GM19193 (cell line): ENCODE data around the gene ZFP57.

Experiments used
- POLR2A ChIP-seq: IDR thresholded peaks from 4 replicates; pipeline ENCODE4 v1.6.1; 2011; ENCODE audit not compliant: insufficient read depth, insufficient read length; ENCODE audit errors: extremely low read depth

ZFP57 gene

GRCh38 chr6:29641430-29642148 is 39.4 kb downstream of the ZFP57 start:
- TF ChIP-seq POLR2A = no peak

DNA sequence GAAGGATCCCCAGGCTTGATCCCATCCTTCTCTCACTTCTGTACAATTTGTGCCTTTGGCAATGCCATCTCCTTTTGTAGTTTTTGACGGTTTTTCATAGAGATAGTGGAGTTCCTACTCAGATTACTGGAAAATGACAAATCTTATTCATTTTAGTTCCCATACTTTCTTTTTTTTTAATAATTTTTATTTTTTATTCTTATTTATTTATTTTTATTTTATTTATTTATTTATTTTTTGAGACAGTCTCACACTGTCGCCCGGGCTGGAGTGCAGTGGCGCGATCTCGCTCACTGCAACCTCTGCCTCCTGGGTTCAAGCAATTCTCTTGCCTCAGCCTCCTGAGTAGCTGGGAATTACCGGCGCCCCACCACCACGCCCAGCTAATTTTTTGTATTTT is 43.7 kb downstream of the ZFP57 start:
- no peak for TF ChIP-seq POLR2A

DNA sequence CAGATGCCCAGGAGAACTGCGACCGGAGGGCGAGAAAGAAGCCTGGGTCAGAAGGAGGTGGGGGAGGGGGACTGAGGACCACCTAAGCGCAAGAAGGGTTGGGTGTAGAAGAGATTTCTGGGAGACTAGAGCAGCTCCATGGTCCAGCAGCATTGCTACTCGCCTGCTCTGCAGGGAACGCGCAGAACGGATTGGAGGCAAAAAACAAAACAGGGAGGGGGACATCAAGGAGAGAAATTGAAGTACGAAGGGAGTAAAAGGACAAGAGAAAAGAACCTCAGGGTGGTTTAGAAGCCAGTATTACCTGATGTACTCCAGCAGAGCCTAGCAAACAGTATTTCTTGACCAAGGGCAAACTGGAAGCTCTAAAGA is 47.4 kb downstream of the ZFP57 start:
- TF ChIP-seq POLR2A = no peak

- TF ChIP-seq POLR2A = no peak
Measured at GRCh38 chr6:29632789-29633533, 48.0 kb downstream of the ZFP57 start, which contains the start of gene GABBR1. Gene GABBR1, minus strand, starts transcription at chr6:29633183. Its CDS starts 798 bp downstream, at chr6:29632385.

DNA sequence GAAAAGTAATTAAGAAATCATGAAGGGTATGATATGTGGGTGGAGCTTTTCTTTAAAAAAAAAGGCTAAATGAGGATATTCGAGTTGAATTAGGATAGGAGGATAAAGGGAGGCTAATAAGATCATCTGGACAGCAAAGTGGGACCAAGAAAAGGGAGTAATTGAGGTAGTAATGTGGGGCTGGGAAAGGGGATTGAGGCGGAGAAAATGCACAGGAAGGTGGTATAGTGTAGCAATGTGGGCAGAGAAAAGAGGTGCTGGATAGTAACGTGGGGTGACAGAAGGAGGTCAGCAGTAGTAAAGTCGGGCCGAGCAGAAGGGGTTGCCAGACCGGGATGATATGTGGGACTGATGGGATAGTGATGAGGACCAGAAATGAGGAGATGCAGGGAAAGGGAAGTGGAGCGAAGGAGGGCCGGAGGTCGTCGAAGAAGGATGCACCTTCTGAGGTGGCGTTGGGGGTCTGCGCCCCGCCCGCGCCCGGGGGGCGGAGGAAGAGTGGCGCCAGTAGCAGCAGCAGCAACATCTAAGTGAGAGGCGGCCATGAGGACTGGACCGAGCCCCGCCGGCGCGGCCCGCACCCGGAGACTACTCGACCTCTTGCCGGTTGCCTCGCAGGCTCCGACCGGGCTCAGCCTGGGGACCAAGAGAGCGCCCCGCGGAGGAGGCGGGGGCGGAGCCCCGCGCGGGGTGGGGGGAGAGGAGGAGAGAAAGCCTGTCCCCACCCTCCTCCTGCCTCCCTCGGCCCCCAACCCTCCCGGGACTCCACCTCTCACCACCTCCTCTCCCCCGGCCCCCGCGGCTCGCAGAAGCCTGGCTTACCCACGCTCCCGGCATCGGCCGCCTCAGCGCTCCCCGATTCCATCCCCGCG is 48.9 kb downstream of the ZFP57 start:
- no peak for TF ChIP-seq POLR2A

GRCh38 chr6:29631209-29631810 is 49.6 kb downstream of the ZFP57 start:
- no peak for TF ChIP-seq POLR2A

DNA sequence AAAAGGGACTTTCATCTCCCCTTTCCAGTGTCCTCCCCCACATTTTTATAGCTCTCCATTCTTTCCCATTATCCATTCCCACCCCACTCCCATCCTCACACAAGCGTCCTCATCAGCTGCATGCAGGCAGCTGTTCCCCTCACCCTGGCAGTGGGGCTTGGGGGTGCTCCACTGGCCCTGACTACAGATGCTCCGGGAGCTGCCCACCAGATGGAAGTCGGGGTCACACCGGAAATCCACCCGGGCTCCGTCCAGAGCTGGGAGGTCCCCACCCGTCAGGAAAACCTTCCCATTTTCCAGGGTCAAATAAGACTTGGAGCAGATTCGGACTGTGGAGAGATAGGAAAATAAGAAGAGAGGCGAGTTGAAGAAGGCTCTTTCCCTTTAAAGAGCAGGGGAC is 50.6 kb downstream of the ZFP57 start:
- TF ChIP-seq POLR2A = no peak

- TF ChIP-seq POLR2A = no peak
Measured at GRCh38 chr6:29629571-29629970, 51.4 kb downstream of the ZFP57 start.

- TF ChIP-seq POLR2A = no peak
Measured at GRCh38 chr6:29628419-29629281, 52.3 kb downstream of the ZFP57 start.

DNA sequence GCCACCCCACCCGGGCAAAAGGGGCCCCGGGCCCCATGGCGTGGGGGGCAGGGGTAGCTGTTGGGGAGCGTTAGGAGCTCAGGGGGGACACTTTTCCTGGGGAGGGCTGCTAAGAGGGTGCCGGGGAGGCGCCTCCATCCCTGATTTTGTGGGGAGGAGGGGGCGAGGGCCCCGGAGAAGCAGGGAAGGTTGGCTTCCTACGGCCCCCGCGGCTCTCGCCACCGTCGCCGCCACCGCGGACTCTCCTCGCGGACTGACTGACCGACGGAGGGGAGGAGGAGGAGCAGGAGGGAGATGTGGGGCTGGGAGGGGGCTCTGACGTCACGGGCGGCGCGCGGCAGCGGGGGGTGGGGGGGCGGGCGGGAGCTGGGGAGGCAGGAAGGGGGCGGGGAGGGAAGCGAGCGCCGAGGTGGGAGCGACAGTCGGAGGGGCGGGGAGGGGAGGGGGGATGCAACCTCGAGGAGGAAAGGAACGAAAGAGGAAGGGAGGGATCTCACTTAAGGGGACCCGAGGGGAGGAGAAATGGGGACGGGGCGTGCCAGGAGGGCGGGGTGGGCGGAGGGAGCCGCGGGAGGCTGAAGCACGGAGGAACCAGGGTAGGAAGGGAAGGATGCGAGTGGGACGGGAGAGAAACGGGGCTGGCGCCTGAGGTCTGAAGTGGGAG is 53.1 kb downstream of the ZFP57 start:
- TF ChIP-seq POLR2A = no peak

DNA sequence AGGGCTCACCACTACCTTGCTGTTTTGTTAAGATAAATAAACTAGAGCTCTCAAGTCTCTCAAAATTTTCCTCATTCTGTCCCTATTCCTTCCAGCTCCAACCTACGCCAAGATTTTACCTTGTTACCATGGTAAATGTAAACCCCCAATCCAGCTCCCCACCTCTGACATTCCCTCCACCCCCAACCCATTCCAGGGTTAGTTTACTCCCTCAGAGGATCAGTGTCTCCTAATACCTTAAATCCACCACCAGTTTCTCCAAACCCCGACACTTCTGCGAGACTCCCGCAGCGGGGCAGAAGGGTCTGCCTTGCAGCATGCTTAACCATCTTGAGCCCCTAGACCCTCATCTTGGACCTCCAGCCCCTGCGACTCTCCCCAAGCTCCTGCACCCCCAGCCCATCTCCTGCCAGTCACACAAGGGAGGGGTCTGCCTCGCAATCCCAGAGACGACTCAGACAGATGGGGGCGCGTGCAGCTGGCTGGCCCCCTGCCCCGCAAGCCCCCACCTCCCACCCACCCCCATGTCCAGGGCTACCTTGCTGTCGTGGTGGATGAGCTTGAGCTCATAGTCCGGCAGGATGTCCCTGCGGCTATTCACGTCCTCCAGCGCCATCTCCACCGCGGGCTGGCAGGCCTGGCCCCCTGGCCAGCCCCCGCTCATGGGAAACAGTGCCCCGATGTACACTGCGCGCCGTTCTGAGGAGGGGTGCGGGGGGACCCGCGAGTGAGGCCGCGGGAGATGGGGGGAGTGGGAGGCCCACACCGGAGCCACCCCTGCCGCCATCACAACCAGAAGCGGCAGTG is 53.8 kb downstream of the ZFP57 start:
- no peak for TF ChIP-seq POLR2A

DNA sequence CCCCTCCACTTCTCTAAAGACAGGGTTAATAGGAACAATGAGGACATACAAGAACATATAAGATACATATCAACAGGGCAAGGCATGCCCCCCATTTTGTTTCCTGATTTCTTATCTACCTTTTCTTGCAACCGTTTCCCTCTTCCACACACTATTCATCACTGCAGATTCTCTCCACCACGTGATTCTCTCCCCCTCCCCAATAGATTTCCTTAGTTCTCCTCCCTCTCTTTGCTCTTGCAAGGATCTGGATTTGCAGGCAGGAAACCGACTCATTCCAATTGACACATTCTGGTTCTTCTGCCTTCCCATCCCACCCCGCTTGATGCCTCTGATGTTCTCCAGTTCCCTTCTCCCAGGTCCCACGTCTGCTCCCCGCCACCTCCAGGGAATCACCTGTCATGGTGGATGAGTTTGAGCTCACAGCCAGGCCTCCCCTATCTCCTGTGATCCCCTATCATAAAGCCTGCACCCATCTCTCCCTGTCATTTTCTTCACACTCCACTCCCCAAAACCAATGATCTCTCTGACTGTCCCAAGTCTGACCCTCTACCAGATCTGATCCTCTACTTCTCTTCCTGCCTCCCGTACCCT is 55.5 kb downstream of the ZFP57 start:
- no peak for TF ChIP-seq POLR2A

GRCh38 chr6:29624520-29624961 is 56.4 kb downstream of the ZFP57 start:
- TF ChIP-seq POLR2A = no peak
